GM23338 (cell line): Measurements from ENCODE around the gene MMP25. TPM values are rescaled to one million over a fixed set of nuclear protein-coding genes. Genes with fewer than 3 reads are reported as not detected.

ENCODE experiments used
- ATAC-seq: fragments of 200-7000 bp; cut with Tn5 transposase; 3 replicates; pipeline ENCODE4 v1.9.1; 2020
- DNase-seq: peaks from one replicate; pipeline ENCODE4 v3.0.0-alpha.2; 2015; ENCODE audit warnings: low spot score
- H2AFZ ChIP-seq: fragments of 200-600 bp; sonication (generic); 2 replicates; pipeline ENCODE4 v1.8.0; 2016; ENCODE audit warnings: antibody characterized with exemption, mild to moderate bottlenecking, moderate library complexity
- H3F3A ChIP-seq: fragments of 200-600 bp; sonication (generic); replicated peaks from 2 replicates; pipeline ENCODE4 v1.8.0; 2017; ENCODE audit warnings: antibody characterized with exemption, mixed run types, low read depth
- H3K27ac ChIP-seq: fragments of 200-600 bp; sonication (generic); 2 replicates; pipeline ENCODE4 v1.6.1; 2016; ENCODE audit warnings: low read depth
- H3K27me3 ChIP-seq: fragments of 200-600 bp; sonication (generic); 2 replicates; pipeline ENCODE4 v1.8.0; 2016; ENCODE audit warnings: mild to moderate bottlenecking, mixed run types, moderate library complexity; ENCODE audit not compliant: insufficient read depth
- H3K36me3 ChIP-seq: fragments of 200-600 bp; sonication (generic); 2 replicates; pipeline ENCODE4 v1.8.0; 2016; ENCODE audit warnings: mild to moderate bottlenecking; ENCODE audit not compliant: insufficient read depth
- H3K4me1 ChIP-seq: fragments of 200-600 bp; sonication (generic); 2 replicates; pipeline ENCODE4 v1.8.0; 2016; ENCODE audit warnings: mild to moderate bottlenecking, moderate library complexity; ENCODE audit not compliant: insufficient read depth
- H3K4me2 ChIP-seq: fragments of 200-600 bp; sonication (generic); 2 replicates; pipeline ENCODE4 v1.7.1; 2017; ENCODE audit warnings: mixed run types
- H3K4me3 ChIP-seq: fragments of 200-600 bp; sonication (generic); 2 replicates; pipeline ENCODE4 v1.6.1; 2016; ENCODE audit warnings: mixed run types
- H3K79me2 ChIP-seq: fragments of 200-600 bp; sonication (generic); replicated peaks from 2 replicates; pipeline ENCODE4 v1.8.0; 2017; ENCODE audit warnings: mild to moderate bottlenecking; ENCODE audit not compliant: insufficient read depth
- H3K9me2 ChIP-seq: fragments of 200-600 bp; sonication (generic); 2 replicates; pipeline ENCODE4 v1.8.0; 2017; ENCODE audit not compliant: insufficient read depth
- H4K20me1 ChIP-seq: fragments of 200-600 bp; sonication (generic); replicated peaks from 2 replicates; pipeline ENCODE4 v1.8.0; 2017; ENCODE audit warnings: mild to moderate bottlenecking; ENCODE audit not compliant: insufficient read depth
- H3K27ac Mint-ChIP-seq: 2 replicates; pipeline ENCODE4 v1.8.0; 2020; ENCODE audit warnings: inconsistent platforms, mild to moderate bottlenecking, moderate library complexity, mixed read lengths
- H3K27me3 Mint-ChIP-seq: 3 replicates; pipeline ENCODE4 v1.8.0; 2022; ENCODE audit warnings: low read depth, mild to moderate bottlenecking, moderate library complexity, mixed read lengths, inconsistent platforms; ENCODE audit not compliant: insufficient read depth, poor library complexity
- H3K36me3 Mint-ChIP-seq: 3 replicates; pipeline ENCODE4 v1.8.0; 2021; ENCODE audit warnings: low read depth, mild to moderate bottlenecking, inconsistent platforms, moderate library complexity, mixed read lengths
- H3K4me1 Mint-ChIP-seq: 3 replicates; pipeline ENCODE4 v1.8.0; 2020; ENCODE audit warnings: mild to moderate bottlenecking, inconsistent platforms, mixed read lengths
- H3K4me3 Mint-ChIP-seq: 3 replicates; pipeline ENCODE4 v1.8.0; 2021; ENCODE audit warnings: moderate library complexity, mild to moderate bottlenecking, inconsistent platforms, mixed read lengths
- H3K9me3 Mint-ChIP-seq: 3 replicates; pipeline ENCODE4 v1.8.0; 2020; ENCODE audit warnings: moderate library complexity, mild to moderate bottlenecking, inconsistent platforms, mixed read lengths
- CREB1 ChIP-seq: fragments of 250-450 bp; sonication (Bioruptor Pico); IDR thresholded peaks from 2 replicates; pipeline ENCODE4 v1.5.0; 2020; ENCODE audit warnings: low read depth, mild to moderate bottlenecking, moderate library complexity
- JUNB ChIP-seq: IDR thresholded peaks from one replicate; pipeline ENCODE4 v1.6.1; 2016; ENCODE audit warnings: antibody characterized with exemption; ENCODE audit not compliant: unreplicated experiment
- NANOG ChIP-seq: IDR thresholded peaks from 2 replicates; pipeline ENCODE4 v1.6.1; 2016; ENCODE audit warnings: antibody characterized with exemption, borderline replicate concordance
- POLR2AphosphoS5 ChIP-seq: IDR thresholded peaks from 2 replicates; pipeline ENCODE4 v1.6.1; 2016; ENCODE audit warnings: antibody characterized with exemption, low read depth
- REST ChIP-seq: IDR thresholded peaks from one replicate; pipeline ENCODE4 v1.6.1; 2018; ENCODE audit warnings: antibody characterized with exemption; ENCODE audit not compliant: unreplicated experiment
- STAT1 ChIP-seq: IDR thresholded peaks from one replicate; pipeline ENCODE4 v1.6.1; 2016; ENCODE audit warnings: antibody characterized with exemption; ENCODE audit not compliant: unreplicated experiment
- ZNF331 ChIP-seq: fragments of 250-450 bp; sonication (Bioruptor Pico); IDR thresholded peaks from 2 replicates; pipeline ENCODE4 v1.5.0; 2020; ENCODE audit warnings: low read depth, mild to moderate bottlenecking, moderate library complexity
- polyA plus RNA-seq: library from polyadenylated mRNA; unstranded; fragments of >200 nt; fragmentation: Nextera tagmentation; extraction: Ambion mirVana; gene quantifications from 2 replicates; pipeline ENCODE4 v1.2.1, GENCODE V29; 2016
- total RNA-seq: library from RNA; depleted of rRNA; stranded (reverse); fragments of >200 nt; shearing (Covaris generic); gene quantifications from 2 replicates; pipeline ENCODE4 v1.2.3, GENCODE V29; 2014
- TF ChIP-seq, protein P1 (sequence below), 2 experiments: fragments of 200-600 bp in 1 of 2; sonication (generic) in 1 of 2; conservative IDR thresholded peaks; 2 replicates each; pipeline versions ENCODE4 v1.5.1 to v1.6.1; 2016 to 2017; ENCODE audit warnings: antibody characterized with exemption in 2 of 2, low read depth in 2 of 2, mild to moderate bottlenecking in 2 of 2, moderate library complexity in 1 of 2
- TF ChIP-seq, protein P2 (sequence below): IDR thresholded peaks from 2 replicates; pipeline ENCODE4 v1.6.1; 2016; ENCODE audit warnings: antibody characterized with exemption

Gene MMP25
- total and polyA plus RNA-seq, 2 experiments from 2014 or later = 7.7 to 15.9 TPM

DNA sequence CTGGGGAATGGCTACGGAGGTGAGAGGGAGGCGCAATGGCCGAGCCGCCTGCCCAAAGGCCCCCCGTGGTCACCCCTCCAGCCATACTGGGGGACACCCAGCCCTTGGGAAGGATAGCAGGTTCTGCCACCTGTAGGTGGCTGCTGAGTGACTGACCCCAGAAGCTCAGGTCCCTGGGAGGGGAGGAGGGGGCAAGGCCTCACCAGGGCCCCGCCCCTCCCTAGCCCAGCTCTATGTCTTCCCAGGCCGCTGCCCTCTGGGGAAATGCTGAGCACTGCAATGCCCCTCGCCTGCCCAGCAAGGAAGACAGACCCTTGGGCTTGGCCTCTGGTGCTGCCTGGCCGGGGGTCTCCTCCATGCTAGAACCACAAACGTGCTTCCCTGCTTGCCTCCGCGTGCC lies 45.0 kb upstream of the MMP25 start:
- Histone ChIP-seq H2AFZ (no peak overlapping the region), H3K4me2 (no peak overlapping the region), H3K4me1 (peaks cover 11% of the 10 kb centered on the region), H3K9me2 (no peaks in the 10 kb centered on the region), H4K20me1 (no peaks in the 10 kb centered on the region), H3K27me3 (no peaks in the 10 kb centered on the region), H3K27ac (no peak overlapping the region), H3K79me2 (no peaks in the 10 kb centered on the region), H3F3A (no peaks in the 10 kb centered on the region; the same call in 1 of the 2 replicates), H3K36me3 (no peaks in the 10 kb centered on the region), H3K4me3 (no peak overlapping the region)
- Mint-ChIP-seq H3K27ac (no peak overlapping the region; the same call in 1 of the 2 replicates), H3K4me1 (peaks cover 16% of the 10 kb centered on the region; the same call in 2 of the 3 replicates), H3K36me3 (peaks cover 5% of the 10 kb centered on the region), H3K4me3 (no peak overlapping the region), H3K27me3 (peaks cover 5% of the 10 kb centered on the region), H3K9me3 (no peaks in the 10 kb centered on the region)
- ATAC-seq = peak; percentile 13
- TF ChIP-seq, protein P1, sequence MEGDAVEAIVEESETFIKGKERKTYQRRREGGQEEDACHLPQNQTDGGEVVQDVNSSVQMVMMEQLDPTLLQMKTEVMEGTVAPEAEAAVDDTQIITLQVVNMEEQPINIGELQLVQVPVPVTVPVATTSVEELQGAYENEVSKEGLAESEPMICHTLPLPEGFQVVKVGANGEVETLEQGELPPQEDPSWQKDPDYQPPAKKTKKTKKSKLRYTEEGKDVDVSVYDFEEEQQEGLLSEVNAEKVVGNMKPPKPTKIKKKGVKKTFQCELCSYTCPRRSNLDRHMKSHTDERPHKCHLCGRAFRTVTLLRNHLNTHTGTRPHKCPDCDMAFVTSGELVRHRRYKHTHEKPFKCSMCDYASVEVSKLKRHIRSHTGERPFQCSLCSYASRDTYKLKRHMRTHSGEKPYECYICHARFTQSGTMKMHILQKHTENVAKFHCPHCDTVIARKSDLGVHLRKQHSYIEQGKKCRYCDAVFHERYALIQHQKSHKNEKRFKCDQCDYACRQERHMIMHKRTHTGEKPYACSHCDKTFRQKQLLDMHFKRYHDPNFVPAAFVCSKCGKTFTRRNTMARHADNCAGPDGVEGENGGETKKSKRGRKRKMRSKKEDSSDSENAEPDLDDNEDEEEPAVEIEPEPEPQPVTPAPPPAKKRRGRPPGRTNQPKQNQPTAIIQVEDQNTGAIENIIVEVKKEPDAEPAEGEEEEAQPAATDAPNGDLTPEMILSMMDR (conservative IDR thresholded peaks at IDR 0.05; ENCODE audit: low read depth in 2 of 2) = 0 out of 4 replicates have a peak, but pooled peaks of 1 of the 2 experiments have one; percentile 11
- TF ChIP-seq STAT1 (no peak), JUNB (no peak), NANOG (no peak), REST (no peak), ZNF331 (CRISPR knock-in tag) (no peak), CREB1 (CRISPR knock-in tag) (no peak)
- TF ChIP-seq, protein P2, sequence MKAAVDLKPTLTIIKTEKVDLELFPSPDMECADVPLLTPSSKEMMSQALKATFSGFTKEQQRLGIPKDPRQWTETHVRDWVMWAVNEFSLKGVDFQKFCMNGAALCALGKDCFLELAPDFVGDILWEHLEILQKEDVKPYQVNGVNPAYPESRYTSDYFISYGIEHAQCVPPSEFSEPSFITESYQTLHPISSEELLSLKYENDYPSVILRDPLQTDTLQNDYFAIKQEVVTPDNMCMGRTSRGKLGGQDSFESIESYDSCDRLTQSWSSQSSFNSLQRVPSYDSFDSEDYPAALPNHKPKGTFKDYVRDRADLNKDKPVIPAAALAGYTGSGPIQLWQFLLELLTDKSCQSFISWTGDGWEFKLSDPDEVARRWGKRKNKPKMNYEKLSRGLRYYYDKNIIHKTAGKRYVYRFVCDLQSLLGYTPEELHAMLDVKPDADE = no peak
- DNase-seq = peak; percentile 69

- no peak overlapping the region for H3K27ac Mint-ChIP-seq
- Histone ChIP-seq H3K27me3 (no peaks in the 10 kb centered on the region), H3F3A (peaks cover 19% of the 10 kb centered on the region), H3K79me2 (no peaks in the 10 kb centered on the region), H3K4me2 (no peak overlapping the region), H3K4me3 (no peak overlapping the region), H4K20me1 (no peaks in the 10 kb centered on the region), H3K9me2 (no peaks in the 10 kb centered on the region), H3K27ac (no peak overlapping the region), H3K4me1 (peaks cover 31% of the 10 kb centered on the region), H3K36me3 (no peaks in the 10 kb centered on the region), H2AFZ (no peak overlapping the region)
- peak overlapping the region; percentile 57 for H3K4me3 Mint-ChIP-seq
- peaks cover 13% of the 10 kb centered on the region for H3K36me3 Mint-ChIP-seq
- ATAC-seq = peak; percentile 73
- TF ChIP-seq CREB1 (CRISPR knock-in tag) (peak; percentile 20; the same call in 1 of the 2 replicates), POLR2AphosphoS5 (peak; percentile 29; the same call in 1 of the 2 replicates), REST (no peak), JUNB (no peak), NANOG (no peak), STAT1 (no peak)
- TF ChIP-seq, protein P1 (conservative IDR thresholded peaks at IDR 0.05; ENCODE audit: low read depth in 2 of 2) = peak; percentile 69 to 97
- H3K4me1 Mint-ChIP-seq = peaks cover 32% of the 10 kb centered on the region
- H3K9me3 Mint-ChIP-seq = no peaks in the 10 kb centered on the region
- peak; percentile 100 for DNase-seq
- peaks cover 16% of the 10 kb centered on the region for H3K27me3 Mint-ChIP-seq
Observed at GRCh38 chr16:3003582-3004270, 42.6 kb upstream of the MMP25 start.
